ENCODE measurements around the gene PHACTR4.
A peak's percentile ranks its signal among the peaks of the same experiment; 100 is the strongest.
"Not testable (repeated sequence)": the region's sequence is repeated elsewhere in the genome, so short reads cannot be mapped to it uniquely, and the experiment has no call there.

Gene PHACTR4

GRCh38 chr1:28369371-28370238 is at the start of gene PHACTR4:
Gene PHACTR4 (plus strand): TSS chr1:28369740. CDS start chr1:28407448, 37,708 bp downstream.
- DNase-seq (ENCODE audit: low read depth in 2 of 2): peak; percentile 80 to 82

GRCh38 chr1:28322194-28322593 is 47.3 kb upstream of the PHACTR4 start:
- no peak for DNase-seq (ENCODE audit: low read depth in 2 of 2)

- DNase-seq (ENCODE audit: low read depth in 2 of 2): no peak
Observed at GRCh38 chr1:28323720-28324119, 45.8 kb upstream of the PHACTR4 start.

- no peak for DNase-seq (ENCODE audit: low read depth in 2 of 2)
Observed at GRCh38 chr1:28326515-28326914, 43.0 kb upstream of the PHACTR4 start.

GRCh38 chr1:28326984-28327383 is 42.6 kb upstream of the PHACTR4 start:
- DNase-seq (ENCODE audit: low read depth in 2 of 2): no peak

- DNase-seq (ENCODE audit: low read depth in 2 of 2): not testable (repeated sequence)
Observed at GRCh38 chr1:28327431-28327830, 42.1 kb upstream of the PHACTR4 start.

- DNase-seq (ENCODE audit: low read depth in 2 of 2): no peak
Observed at GRCh38 chr1:28328228-28328648, 41.3 kb upstream of the PHACTR4 start.

- peak; percentile 6 to 25 for DNase-seq (ENCODE audit: low read depth in 2 of 2)
Observed at GRCh38 chr1:28329395-28330153, 40.0 kb upstream of the PHACTR4 start.

- DNase-seq (ENCODE audit: low read depth in 2 of 2): no peak
Observed at GRCh38 chr1:28338897-28339296, 30.6 kb upstream of the PHACTR4 start.

GRCh38 chr1:28339551-28339950 is 30.0 kb upstream of the PHACTR4 start:
- no peak for DNase-seq (ENCODE audit: low read depth in 2 of 2)

- DNase-seq (ENCODE audit: low read depth in 2 of 2): no peak
Observed at GRCh38 chr1:28340221-28340974, 29.1 kb upstream of the PHACTR4 start.

- DNase-seq (ENCODE audit: low read depth in 2 of 2): no peak
Observed at GRCh38 chr1:28341591-28341990, 27.9 kb upstream of the PHACTR4 start.

- DNase-seq (ENCODE audit: low read depth in 2 of 2): no peak
Observed at GRCh38 chr1:28343405-28343804, 26.1 kb upstream of the PHACTR4 start.

- DNase-seq (ENCODE audit: low read depth in 2 of 2): not testable (repeated sequence)
Observed at GRCh38 chr1:28353248-28353810, 16.2 kb upstream of the PHACTR4 start.

- DNase-seq (ENCODE audit: low read depth in 2 of 2): no peak
Observed at GRCh38 chr1:28354121-28354520, 15.4 kb upstream of the PHACTR4 start.

GRCh38 chr1:28358716-28359115 is 10.8 kb upstream of the PHACTR4 start:
- DNase-seq (ENCODE audit: low read depth in 2 of 2): no peak

- DNase-seq (ENCODE audit: low read depth in 2 of 2): peak; percentile 53 to 72
Observed at GRCh38 chr1:28359592-28360239, 9.8 kb upstream of the PHACTR4 start.

- DNase-seq (ENCODE audit: low read depth in 2 of 2): no peak
Observed at GRCh38 chr1:28364888-28365287, 4.7 kb upstream of the PHACTR4 start.

GRCh38 chr1:28365864-28366263 is 3.7 kb upstream of the PHACTR4 start:
- DNase-seq (ENCODE audit: low read depth in 2 of 2): no peak

- not testable (repeated sequence) for DNase-seq (ENCODE audit: low read depth in 2 of 2)
Observed at GRCh38 chr1:28368608-28369007, 932 bp upstream of the PHACTR4 start.

Measured in stimulated activated CD8-positive, alpha-beta memory T cell treated with anti-CD3 and anti-CD28 coated beads, Interleukin-2, amount 100 ng/mL, for 48 hours (primary cell).